GM21825 (cell line): ENCODE data around the gene ERMAP.
"Not testable (repeated sequence)": the region's sequence is repeated elsewhere in the genome, so short reads cannot be mapped to it uniquely, and the experiment has no call there.

ENCODE experiments used
- ATAC-seq: cut with Tn5 transposase; IDR thresholded peaks from one replicate; pipeline ENCODE4 v1.9.1; 2021; ENCODE audit warnings: mild to moderate bottlenecking, moderate library complexity; ENCODE audit not compliant: unreplicated experiment

The ERMAP gene

GRCh38 chr1:42844592-42845140 is 27.7 kb downstream of the ERMAP start:
- ATAC-seq = no peak

GRCh38 chr1:42845193-42845592 is 28.3 kb downstream of the ERMAP start:
- no peak for ATAC-seq

GRCh38 chr1:42845866-42846256 is 28.9 kb downstream of the ERMAP start:
- ATAC-seq = peak; percentile 21

- ATAC-seq = peak; percentile 90
Observed at GRCh38 chr1:42846257-42847110, 29.6 kb downstream of the ERMAP start, which contains the start of gene ZNF691. Gene ZNF691 (plus strand): TSS chr1:42846613. CDS start chr1:42849659, 3,046 bp downstream.

GRCh38 chr1:42847111-42847595 is 30.2 kb downstream of the ERMAP start:
- ATAC-seq = no peak

- ATAC-seq = no peak
Observed at GRCh38 chr1:42847721-42848460, 31.0 kb downstream of the ERMAP start.

GRCh38 chr1:42848823-42849537 is 32.1 kb downstream of the ERMAP start:
- no peak for ATAC-seq

GRCh38 chr1:42849944-42850343 is 33.0 kb downstream of the ERMAP start:
- ATAC-seq = no peak

GRCh38 chr1:42851420-42851819 is 34.5 kb downstream of the ERMAP start:
- ATAC-seq = no peak

GRCh38 chr1:42851960-42852607 is 35.2 kb downstream of the ERMAP start:
- ATAC-seq = no peak

GRCh38 chr1:42852608-42852980 is 35.7 kb downstream of the ERMAP start:
- no peak for ATAC-seq

GRCh38 chr1:42853116-42853884 is 36.4 kb downstream of the ERMAP start:
- no peak for ATAC-seq

GRCh38 chr1:42856554-42856953 is 39.6 kb downstream of the ERMAP start:
- ATAC-seq = not testable (repeated sequence)

- not testable (repeated sequence) for ATAC-seq
Observed at GRCh38 chr1:42859366-42859765, 42.4 kb downstream of the ERMAP start.

GRCh38 chr1:42860339-42861013 is 43.6 kb downstream of the ERMAP start:
- ATAC-seq = no peak

- no peak for ATAC-seq
Observed at GRCh38 chr1:42861014-42861399, 44.1 kb downstream of the ERMAP start.

GRCh38 chr1:42866549-42866948 is 49.6 kb downstream of the ERMAP start:
- no peak for ATAC-seq

- ATAC-seq = not testable (repeated sequence)
Observed at GRCh38 chr1:42868466-42868865, 51.5 kb downstream of the ERMAP start.

- not testable (repeated sequence) for ATAC-seq
Observed at GRCh38 chr1:42869254-42869653, 52.3 kb downstream of the ERMAP start.
